Adrenal gland (tissue), 5 donors: ENCODE results near the gene MPP1.

ENCODE experiments used
- CTCF ChIP-seq, 6 experiments: fragments of 450-650 bp in 4 of 6; fragments of 200-600 bp in 2 of 6; sonication (generic) in 1 of 6; IDR thresholded peaks; 1 replicate in 5 of 6; 2 replicates in 1 of 6; pipeline versions ENCODE4 v1.5.1 to v1.8.0; 2016 to 2021; ENCODE audit warnings: antibody characterized with exemption in 6 of 6, mild to moderate bottlenecking in 2 of 6, moderate library complexity in 1 of 6
- POLR2A ChIP-seq, 2 donors: fragments of 450-650 bp; IDR thresholded peaks; one replicate each; pipeline ENCODE4 v1.6.1; 2017; ENCODE audit warnings: antibody characterized with exemption in 2 of 2, mild to moderate bottlenecking in 2 of 2, moderate library complexity in 1 of 2
- donor health status: DM: no; HTN: no; CAD: no.

GRCh38 chrX:154828016-154828408 is 22.7 kb upstream of the MPP1 start:
- TF ChIP-seq POLR2A (IDR thresholded peaks at IDR 0.05) (no peak), CTCF (IDR thresholded peaks at IDR 0.05) (no peak)
